GM21381 (cell line): ENCODE measurements around the gene KCTD21.
"Not testable (repeated sequence)": the region's sequence is repeated elsewhere in the genome, so short reads cannot be mapped to it uniquely, and the experiment has no call there.

Source experiments
- ATAC-seq: cut with Tn5 transposase; IDR thresholded peaks from one replicate; pipeline ENCODE4 v1.9.1; 2021; ENCODE audit warnings: mild to moderate bottlenecking, moderate library complexity; ENCODE audit not compliant: unreplicated experiment

KCTD21 gene

GRCh38 chr11:78188286-78189173, at the start of gene KCTD21, which contains the start of gene USP35:
Gene KCTD21, minus strand, starts transcription at chr11:78188626. Its CDS starts 14,072 bp downstream, at chr11:78174554.
Gene USP35, plus strand, starts transcription at chr11:78188919. Its CDS starts 7,327 bp downstream, at chr11:78196246.
- ATAC-seq: peak; percentile 93

GRCh38 chr11:78237293-78238046, 49.0 kb upstream of the KCTD21 start:
- no peak for ATAC-seq

- no peak for ATAC-seq
Measured at GRCh38 chr11:78234006-78234405, 45.6 kb upstream of the KCTD21 start.

GRCh38 chr11:78233046-78233445, 44.6 kb upstream of the KCTD21 start:
- ATAC-seq: not testable (repeated sequence)

GRCh38 chr11:78231962-78232501, 43.6 kb upstream of the KCTD21 start:
- ATAC-seq: no peak

GRCh38 chr11:78230161-78230877, 41.9 kb upstream of the KCTD21 start:
- no peak for ATAC-seq

GRCh38 chr11:78229106-78229505, 40.7 kb upstream of the KCTD21 start:
- ATAC-seq: no peak

GRCh38 chr11:78228467-78228866, 40.0 kb upstream of the KCTD21 start:
- no peak for ATAC-seq

- no peak for ATAC-seq
Measured at GRCh38 chr11:78227921-78228320, 39.5 kb upstream of the KCTD21 start.

GRCh38 chr11:78226684-78227680, 38.6 kb upstream of the KCTD21 start:
- ATAC-seq: no peak

GRCh38 chr11:78224906-78225420, 36.5 kb upstream of the KCTD21 start:
- ATAC-seq: no peak

- no peak for ATAC-seq
Measured at GRCh38 chr11:78224506-78224905, 36.1 kb upstream of the KCTD21 start.

- peak; percentile 71 for ATAC-seq
Measured at GRCh38 chr11:78223320-78223954, 35.0 kb upstream of the KCTD21 start.

- not testable (repeated sequence) for ATAC-seq
Measured at GRCh38 chr11:78222726-78223125, 34.3 kb upstream of the KCTD21 start.

GRCh38 chr11:78221396-78222315, 33.2 kb upstream of the KCTD21 start:
- no peak for ATAC-seq

- ATAC-seq: no peak
Measured at GRCh38 chr11:78220218-78221157, 32.1 kb upstream of the KCTD21 start.
